Measurements from ENCODE around the gene DCTN2.
"Not testable (repeated sequence)": the region's sequence is repeated elsewhere in the genome, so short reads cannot be mapped to it uniquely, and the experiment has no call there.

The DCTN2 gene

DNA sequence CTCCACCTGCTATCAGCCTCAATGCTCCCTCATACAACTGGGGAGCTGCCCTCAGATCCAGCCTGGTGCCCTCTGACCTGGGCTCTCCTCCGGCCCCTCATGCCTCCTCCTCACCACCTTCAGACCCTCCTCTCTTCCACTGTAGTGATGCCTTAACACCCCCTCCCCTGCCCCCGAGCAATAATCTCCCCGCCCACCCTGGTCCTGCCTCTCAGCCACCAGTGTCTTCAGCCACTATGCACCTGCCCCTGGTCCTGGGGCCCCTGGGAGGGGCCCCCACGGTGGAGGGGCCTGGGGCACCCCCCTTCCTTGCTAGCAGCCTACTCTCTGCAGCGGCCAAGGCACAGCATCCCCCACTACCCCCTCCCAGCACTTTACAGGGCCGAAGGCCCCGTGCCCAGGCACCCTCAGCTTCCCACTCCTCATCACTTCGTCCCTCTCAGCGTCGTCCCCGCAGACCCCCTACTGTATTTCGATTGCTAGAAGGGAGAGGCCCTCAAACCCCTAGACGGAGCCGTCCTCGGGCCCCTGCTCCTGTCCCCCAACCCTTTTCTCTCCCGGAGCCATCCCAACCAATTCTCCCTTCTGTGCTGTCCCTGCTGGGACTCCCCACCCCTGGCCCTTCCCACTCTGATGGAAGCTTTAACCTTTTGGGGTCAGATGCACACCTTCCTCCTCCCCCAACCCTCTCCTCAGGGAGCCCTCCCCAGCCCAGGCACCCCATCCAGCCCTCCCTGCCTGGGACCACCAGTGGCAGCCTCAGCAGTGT, 21.2 kb downstream of the DCTN2 start:
- DNase-seq, result no peak

DNA sequence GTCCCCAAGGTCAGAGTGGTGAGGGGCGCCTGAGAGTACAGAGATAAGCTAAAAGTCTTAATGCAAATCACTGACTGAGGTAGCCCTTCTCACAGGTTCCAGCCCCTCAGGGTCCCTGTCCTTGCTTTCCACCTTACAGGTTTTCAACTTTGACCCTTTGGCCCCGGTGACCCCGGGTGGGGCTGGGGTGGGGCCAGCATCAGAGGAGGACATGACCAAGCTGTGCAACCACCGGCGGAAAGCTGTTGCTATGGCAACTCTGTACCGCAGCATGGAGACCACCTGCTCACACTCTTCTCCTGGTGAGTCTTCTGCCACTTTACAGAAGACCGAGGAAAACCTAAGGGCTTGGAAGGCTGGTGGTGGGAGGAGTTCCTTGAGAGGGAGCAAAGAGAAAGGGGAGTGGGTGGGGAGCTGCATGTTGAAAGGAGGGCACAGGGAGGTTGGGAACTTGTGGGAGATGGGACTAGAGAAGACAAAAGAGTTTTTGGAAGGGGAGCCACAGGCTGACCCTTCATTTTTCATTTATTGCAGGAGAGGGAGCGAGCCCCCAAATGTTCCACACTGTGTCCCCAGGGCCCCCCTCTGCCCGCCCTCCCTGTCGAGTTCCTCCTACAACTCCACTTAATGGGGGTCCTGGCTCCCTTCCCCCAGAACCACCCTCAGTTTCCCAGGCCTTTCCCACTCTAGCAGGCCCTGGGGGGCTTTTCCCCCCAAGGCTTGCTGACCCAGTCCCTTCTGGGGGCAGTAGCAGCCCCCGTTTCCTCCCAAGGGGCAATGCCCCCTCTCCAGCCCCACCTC, 22.0 kb downstream of the DCTN2 start:
- DNase-seq, result no peak

GRCh38 chr12:57523706-57524614, 23.0 kb downstream of the DCTN2 start:
- no peak for DNase-seq

- peak; percentile 43 for DNase-seq
These were observed 23.9 kb downstream of the DCTN2 start for GRCh38 chr12:57522887-57523705.

DNA sequence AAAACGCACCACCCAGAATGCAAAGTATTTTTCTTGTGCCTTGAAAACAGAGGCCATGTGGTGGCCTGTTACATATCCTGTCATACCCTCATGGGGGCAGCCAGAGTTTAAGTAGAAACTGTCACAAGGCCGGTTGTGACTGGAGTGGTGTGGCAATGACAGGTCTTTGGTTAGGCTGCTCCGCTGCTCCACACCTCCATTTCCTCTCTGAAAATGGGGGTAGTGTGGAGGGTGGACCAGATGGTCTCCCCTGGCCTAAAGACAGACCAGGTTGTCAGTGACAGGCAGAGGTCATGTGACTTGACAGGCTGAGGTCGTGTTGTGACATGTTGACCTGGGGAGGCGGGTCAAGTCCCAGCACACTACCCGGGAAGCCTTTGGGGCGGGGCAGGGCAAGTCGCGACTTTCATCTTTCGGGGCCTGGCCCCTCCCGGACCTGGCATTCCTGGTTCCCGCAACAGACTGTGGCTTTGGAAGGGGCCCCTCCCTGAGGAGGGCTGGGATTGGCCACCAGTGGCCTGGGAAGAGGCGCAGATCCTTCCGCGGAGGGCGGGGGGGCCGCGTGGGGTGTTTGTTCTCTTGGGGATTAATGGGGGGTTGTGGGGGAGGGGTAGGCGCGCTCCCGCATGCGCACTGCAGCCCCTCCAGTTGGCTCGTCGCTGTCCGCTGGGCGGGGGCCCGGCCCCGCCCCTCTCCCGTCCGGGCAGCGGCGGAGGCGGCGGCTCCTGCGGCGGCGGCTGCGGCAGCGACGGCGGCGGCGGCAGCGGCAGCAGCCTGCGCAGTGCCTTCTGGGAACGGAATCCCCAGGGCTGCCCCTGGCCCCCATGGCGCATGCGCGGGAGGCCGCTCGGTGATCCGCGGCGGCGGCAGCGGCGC, 24.7 kb downstream of the DCTN2 start, which contains the start of gene MBD6:
TSS of gene MBD6 (plus strand) at position 814 of the 876 bp plus-strand sequence. CDS start 1,480 bp downstream, outside the sequence.
- peak; percentile 92 for DNase-seq

GRCh38 chr12:57521525-57522010, 25.4 kb downstream of the DCTN2 start:
- DNase-seq, result no peak

DNA sequence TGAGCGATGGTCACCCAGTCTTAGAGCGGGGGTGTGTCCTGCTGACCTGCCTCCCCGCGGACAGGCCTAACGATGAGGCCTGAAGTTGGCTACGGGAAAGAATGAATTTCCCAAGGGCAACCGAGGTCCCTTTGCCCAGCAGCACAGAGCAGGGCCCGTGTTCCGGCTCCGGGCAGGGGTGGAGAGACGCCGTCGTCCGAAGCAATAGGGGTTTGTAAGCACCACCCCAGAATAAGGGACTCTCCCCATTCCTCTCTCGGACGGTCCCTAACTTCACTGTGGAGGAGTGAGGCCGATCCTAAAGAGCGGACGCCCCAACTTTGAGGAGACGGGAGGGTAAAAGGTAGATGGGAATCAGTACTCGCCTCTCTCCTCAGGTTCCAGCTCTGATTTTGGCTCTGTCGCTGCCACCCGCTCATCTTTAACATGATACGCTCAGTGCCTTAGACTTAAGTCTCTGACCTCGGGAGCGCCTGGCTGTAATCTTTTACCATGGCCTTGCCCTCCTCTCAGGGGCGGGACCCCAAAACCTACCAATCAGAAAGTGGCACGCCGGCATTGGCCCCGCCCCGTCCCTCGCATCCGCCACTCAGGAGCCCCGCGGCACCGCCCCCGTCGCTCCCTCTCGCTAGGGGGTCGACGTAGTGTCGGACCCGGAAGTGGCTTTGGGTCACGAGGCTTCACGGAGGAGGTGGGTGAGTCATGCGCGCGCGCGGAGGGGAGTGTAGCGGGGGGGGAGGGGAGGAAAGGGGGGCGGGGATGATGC, 26.8 kb downstream of the DCTN2 start, which contains the start of gene DDIT3:
TSS of gene DDIT3 (minus strand) at position 462 of the 766 bp plus-strand sequence. CDS start 3,108 bp downstream, outside the sequence.
- peak; percentile 100 for DNase-seq

DNA sequence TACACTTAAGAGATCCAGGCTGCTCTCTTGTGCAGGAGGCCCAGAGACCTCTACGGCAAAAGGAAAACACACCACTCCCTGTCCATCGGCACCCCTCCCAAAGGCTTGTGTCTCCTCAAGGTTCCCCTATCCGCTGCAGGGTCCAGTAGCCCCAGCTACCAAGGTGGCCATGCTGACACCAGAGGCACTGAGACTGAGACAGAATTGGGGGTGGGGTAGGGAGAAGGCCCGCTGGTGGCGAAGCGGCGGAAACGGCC, 27.3 kb downstream of the DCTN2 start:
- no peak for DNase-seq

DNA sequence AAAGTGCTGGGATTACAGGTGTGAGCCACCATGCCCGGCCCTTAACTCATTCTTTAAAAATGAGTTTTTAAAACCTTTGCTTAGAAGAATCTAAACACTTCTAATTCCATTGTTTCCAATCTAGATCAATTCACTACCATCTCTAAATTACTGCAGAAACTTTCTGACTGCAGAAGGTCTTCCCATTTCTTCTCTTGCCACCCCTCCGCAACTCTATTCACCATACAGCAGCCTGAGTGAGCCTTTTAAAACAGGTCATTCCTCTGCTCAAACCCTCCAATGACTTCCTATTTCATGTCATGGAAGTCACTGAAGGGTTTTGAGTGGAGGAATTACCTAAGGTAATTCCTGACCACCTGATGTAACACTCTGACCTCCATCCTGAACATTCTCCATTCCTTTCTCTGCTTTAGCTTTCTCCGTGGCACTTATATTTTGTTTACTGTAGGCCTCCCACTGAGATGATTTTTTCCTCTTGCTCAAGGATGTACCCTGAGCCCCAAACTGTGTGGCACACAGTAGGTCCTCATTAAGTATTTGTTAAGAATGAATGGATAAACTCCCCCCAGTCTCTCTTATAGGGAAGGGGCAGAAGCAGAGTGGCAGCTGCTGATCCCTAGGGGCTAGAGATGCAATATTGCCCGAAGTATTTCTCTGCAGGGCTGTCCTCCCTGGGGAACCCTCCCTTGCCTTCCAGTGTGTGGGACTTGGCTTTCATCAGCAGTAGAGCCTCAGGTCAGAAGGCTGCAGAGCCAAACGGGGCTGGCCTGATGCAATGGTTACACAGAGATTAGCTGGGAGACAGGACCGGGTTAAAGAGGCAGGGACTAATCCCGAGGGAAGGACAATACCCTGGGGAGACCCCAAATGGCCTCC, 27.8 kb downstream of the DCTN2 start:
- DNase-seq, result peak; percentile 25

DNA sequence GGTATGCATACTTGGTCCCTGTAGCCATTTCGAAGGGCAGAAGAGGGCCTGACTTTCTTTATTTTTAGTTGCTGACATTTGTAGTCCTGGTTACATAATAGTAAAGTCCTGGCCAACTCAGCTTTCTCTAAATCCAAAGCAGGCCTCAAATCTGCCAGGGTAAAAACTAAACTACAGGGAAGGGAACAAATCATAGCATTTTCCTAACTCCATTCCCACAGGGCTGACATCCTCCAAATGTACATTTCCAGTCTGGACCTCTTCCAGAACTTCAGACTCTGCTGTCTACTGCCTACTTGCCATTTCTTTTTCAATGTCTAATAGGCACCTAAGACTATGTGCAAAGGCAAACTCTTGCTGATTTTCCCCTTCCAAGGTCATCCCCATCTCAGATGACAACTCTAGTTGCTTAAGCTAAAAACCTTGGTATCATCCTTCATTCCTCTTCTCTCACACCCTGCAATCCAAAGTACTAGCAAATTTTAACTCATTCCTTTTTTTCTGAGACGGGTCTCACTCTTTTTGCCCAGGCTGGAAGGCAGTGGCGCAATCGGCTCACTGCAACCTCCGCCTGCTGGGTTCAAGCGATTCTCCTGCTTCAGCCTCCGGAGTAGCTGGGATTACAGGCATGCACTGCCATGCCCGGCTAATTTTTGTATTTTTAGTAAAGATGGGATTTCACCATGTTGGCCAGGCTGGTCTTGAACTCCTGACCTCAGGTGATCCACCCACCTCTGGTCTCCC, 28.6 kb downstream of the DCTN2 start:
- no peak for DNase-seq

- DNase-seq, result not testable (repeated sequence)
These were observed 29.3 kb downstream of the DCTN2 start for GRCh38 chr12:57517718-57518117.

DNA sequence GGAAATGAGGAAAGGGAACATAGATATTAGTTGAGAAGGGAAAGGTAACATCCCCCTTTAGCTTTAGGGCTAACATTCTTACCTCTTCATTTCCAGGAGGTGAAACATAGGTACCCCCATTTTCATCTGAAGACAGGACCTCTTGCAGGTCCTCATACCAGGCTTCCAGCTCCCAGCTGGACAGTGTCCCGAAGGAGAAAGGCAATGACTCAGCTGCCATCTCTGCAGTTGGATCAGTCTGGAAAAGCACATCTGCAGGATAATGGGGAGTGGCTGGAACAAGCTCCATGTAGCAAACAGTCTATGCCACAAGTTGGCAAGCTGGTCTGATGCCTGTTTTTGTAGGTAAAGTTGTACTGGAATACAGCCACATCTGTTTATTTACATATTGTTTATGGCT, 29.8 kb downstream of the DCTN2 start:
- DNase-seq, result no peak

DNA sequence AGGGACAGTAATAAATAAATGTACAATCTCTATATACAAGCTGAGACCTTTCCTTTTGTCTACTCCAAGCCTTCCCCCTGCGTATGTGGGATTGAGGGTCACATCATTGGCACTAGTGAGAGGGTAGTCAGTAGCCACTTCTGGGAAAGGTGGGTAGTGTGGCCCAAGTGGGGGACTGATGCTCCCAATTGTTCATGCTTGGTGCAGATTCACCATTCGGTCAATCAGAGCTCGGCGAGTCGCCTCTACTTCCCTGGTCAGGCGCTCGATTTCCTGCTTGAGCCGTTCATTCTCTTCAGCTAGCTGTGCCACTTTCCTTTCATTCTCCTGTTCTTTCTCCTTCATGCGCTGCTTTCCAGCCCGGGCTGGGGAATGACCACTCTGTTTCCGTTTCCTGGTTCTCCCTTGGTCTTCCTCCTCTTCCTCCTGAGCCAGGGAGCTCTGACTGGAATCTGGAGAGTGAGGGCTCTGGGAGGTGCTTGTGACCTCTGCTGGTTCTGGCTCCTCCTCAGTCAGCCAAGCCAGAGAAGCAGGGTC, 30.3 kb downstream of the DCTN2 start:
- DNase-seq, result no peak

- DNase-seq, result no peak
These were observed 31.0 kb downstream of the DCTN2 start for GRCh38 chr12:57515934-57516541.

DNA sequence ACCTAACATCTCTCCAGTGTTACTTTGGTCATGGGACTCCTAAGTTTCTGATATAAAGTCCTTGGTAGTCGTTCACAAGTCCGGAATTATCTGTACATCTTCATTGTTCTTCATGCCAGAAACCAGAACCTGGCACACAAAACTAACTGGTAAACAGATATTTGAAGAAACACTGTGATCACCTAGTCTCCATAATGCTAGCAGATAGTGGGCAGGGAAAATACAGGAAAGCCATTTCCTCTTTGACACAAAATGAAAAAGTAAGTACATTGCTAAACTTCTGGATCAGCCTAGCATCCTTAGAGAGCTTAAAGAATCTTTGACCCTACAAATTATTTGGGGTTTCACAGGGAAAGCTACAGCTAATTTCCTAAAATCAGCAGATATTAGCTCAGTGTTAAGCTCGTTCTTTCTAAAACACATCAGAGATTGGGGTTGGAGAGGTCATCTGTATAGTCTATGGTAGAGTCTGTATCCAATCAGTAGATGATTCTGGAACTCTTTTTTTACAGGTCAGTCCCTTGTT, 31.5 kb downstream of the DCTN2 start:
- DNase-seq, result no peak

- DNase-seq, result no peak
These were observed 32.1 kb downstream of the DCTN2 start for GRCh38 chr12:57514720-57515407.

DNA sequence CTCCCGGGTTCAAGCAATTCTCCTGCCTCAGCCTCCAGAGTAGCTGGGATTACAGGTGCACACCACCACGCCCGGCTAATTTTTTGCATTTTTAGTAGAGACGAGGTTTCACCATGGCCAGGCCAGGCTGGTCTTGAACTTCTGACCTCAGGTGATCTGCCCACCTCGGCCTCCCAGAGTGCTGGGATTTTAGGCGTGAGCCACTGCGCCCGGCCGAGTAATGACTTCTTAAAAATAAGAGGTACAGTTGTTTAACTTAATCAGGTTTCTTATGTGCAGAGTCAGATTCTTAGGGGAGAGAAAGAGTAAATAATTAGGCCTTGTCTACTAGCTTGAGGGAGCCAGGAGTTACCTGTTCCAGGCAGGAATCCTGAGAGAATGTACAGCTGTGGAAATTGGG, 32.7 kb downstream of the DCTN2 start:
- not testable (repeated sequence) for DNase-seq

Data from stimulated activated CD4-positive, alpha-beta T cell treated with anti-CD3 and anti-CD28 coated beads, Interleukin-1b, Interleukin-23, amount 100 ng/mL, for 48 hours (primary cell).